Gastrocnemius medialis (tissue), 4 donors: Measurements from ENCODE around the gene SDK2. TPM values are rescaled to one million over a fixed set of nuclear protein-coding genes. Genes with fewer than 3 reads are reported as not detected.

Experiments used
- ATAC-seq, 2 donors: fragments of 150-250 bp; one replicate each; pipeline ENCODE4 v1.9.1; 2016
- DNase-seq, 2 donors: peaks; one replicate each; pipeline ENCODE4 v3.0.0-alpha.2; 2019
- H3K27ac ChIP-seq, 4 donors: fragments of 200-600 bp; sonication (generic); 1 replicate in 1 of 4; 2 replicates in 3 of 4; pipeline ENCODE4 v1.5.1; 2016 to 2018; ENCODE audit warnings: mild to moderate bottlenecking in 2 of 4, moderate library complexity in 1 of 4
- H3K27me3 ChIP-seq, 3 donors: fragments of 200-600 bp; sonication (generic) in 2 of 3; 1 replicate in 1 of 3; 2 replicates in 2 of 3; pipeline versions ENCODE4 v1.5.1 to v1.6.0; 2016 to 2019; ENCODE audit warnings: mild to moderate bottlenecking in 1 of 3, moderate library complexity in 1 of 3
- H3K36me3 ChIP-seq, 2 donors: fragments of 200-600 bp; sonication (generic) in 1 of 2; one replicate each; pipeline ENCODE4 v1.5.1; 2017 to 2018
- H3K4me1 ChIP-seq, 2 donors: fragments of 200-600 bp; sonication (generic) in 1 of 2; one replicate each; pipeline ENCODE4 v1.5.1; 2016 to 2017; ENCODE audit warnings: mild to moderate bottlenecking in 2 of 2
- H3K4me3 ChIP-seq, 4 donors: fragments of 200-600 bp; sonication (generic) in 3 of 4; 1 replicate in 1 of 4; 2 replicates in 3 of 4; pipeline ENCODE4 v1.5.1; 2016 to 2019; ENCODE audit warnings: mild to moderate bottlenecking in 2 of 4
- H3K9me3 ChIP-seq, 3 donors: fragments of 200-600 bp; sonication (generic) in 2 of 3; 1 replicate in 1 of 3; 2 replicates in 2 of 3; pipeline ENCODE4 v1.5.1; 2016 to 2019
- CTCF ChIP-seq, 5 experiments: fragments of 450-650 bp in 3 of 5; fragments of 200-600 bp in 2 of 5; sonication (generic) in 2 of 5; IDR thresholded peaks in 4 of 5; conservative IDR thresholded peaks in 1 of 5; 1 replicate in 4 of 5; 2 replicates in 1 of 5; pipeline ENCODE4 v1.5.1; 2016 to 2019; ENCODE audit warnings: antibody characterized with exemption in 5 of 5, mild to moderate bottlenecking in 3 of 5, moderate library complexity in 3 of 5
- POLR2A ChIP-seq, 2 donors: fragments of 450-650 bp; IDR thresholded peaks; one replicate each; pipeline ENCODE4 v1.6.1; 2017; ENCODE audit warnings: antibody characterized with exemption in 2 of 2, mild to moderate bottlenecking in 2 of 2, moderate library complexity in 2 of 2
- in situ Hi-C, 4 donors: fragments of 200-750 bp; cut with MboI; loops; one replicate each; pipeline versions ENCODE4 v1.15.0 to v1.8.0; 2017; ENCODE audit warnings: low sequenced_read_pairs in 4 of 4
- intact Hi-C: fragments of 100-400 bp; cut with DNase I; formaldehyde crosslinking; loops from one replicate; pipeline ENCODE4 v1.15.1; 2023; ENCODE audit warnings: low total_unique reads
- total RNA-seq, 4 donors: library from RNA; depleted of rRNA; stranded (reverse); fragments of >200 nt; gene quantifications; one replicate each; pipeline versions ENCODE4 v1.1.0 to v1.2.3, GENCODE V29; 2016

Gene SDK2
- total RNA-seq, 4 donors from 2014 or later: 0.02 to 0.31 (median 0.13) TPM

DNA sequence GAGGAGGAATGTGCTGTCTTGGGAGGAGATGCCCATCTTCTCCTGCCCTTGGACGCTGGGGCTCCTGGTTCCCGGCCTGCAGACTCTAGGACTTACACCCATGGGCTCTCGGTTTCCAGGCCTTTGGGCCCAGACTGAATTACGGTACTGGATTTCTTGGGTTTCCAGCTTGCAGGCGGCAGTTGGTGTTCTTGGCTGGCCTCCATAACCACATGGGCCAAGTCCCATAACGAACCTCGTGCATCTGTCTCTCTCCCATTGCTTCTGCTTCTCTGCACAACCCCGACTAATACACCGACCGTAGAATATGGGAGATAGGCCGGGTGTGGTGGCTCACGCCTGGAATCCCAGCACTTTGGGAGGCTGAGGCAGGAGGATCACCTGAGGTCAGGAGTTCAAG is 162.6 kb downstream of the SDK2 start:
- no peaks in the 10 kb centered on the region for H3K27me3 ChIP-seq
- H3K36me3 ChIP-seq: no peaks in the 10 kb centered on the region
- ATAC-seq (no peak), DNase-seq (no peak)
- H3K27ac ChIP-seq: no peak overlapping the region
- H3K9me3 ChIP-seq: no peaks in the 10 kb centered on the region
- no peaks in the 10 kb centered on the region for H3K4me1 ChIP-seq
- no peak overlapping the region for H3K4me3 ChIP-seq
- intact Hi-C loops (no loop called here), in situ Hi-C loops (no loop called here)
- TF ChIP-seq CTCF (IDR thresholded peaks at IDR 0.05 in 4 of 5, conservative IDR thresholded peaks at IDR 0.05 in 1 of 5): no peak
- TF ChIP-seq POLR2A (IDR thresholded peaks at IDR 0.05): no peak

DNA sequence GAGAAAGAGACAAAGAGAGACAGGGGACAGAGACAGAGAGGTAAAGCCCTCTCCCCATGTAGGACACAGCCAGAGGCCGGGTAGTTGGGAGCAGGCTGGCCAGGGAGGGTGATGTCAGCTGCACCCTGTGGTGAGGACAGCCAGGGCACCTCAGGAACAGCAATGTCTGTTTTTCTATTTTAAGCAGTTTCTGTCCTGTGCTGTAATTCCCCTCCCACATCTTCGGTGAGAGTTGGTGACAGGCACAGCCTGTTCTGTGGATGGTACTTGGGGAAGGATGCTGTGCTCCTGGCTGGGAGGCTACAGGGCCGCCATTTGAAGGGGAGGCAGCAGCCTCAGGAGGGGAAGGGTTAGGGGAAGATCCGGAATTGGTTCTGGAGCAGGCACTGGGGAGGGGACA is 163.5 kb downstream of the SDK2 start:
- ATAC-seq (no peak), DNase-seq (no peak)
- in situ Hi-C loops: no loop called here
- no peaks in the 10 kb centered on the region for H3K4me1 ChIP-seq
- no peak for TF ChIP-seq POLR2A (IDR thresholded peaks at IDR 0.05)
- TF ChIP-seq CTCF (IDR thresholded peaks at IDR 0.05 in 4 of 5, conservative IDR thresholded peaks at IDR 0.05 in 1 of 5): no peak
- intact Hi-C loops: no loop called here
- H3K9me3 ChIP-seq: no peaks in the 10 kb centered on the region
- H3K27me3 ChIP-seq: no peaks in the 10 kb centered on the region
- H3K27ac ChIP-seq: no peak overlapping the region
- no peak overlapping the region for H3K4me3 ChIP-seq
- no peaks in the 10 kb centered on the region for H3K36me3 ChIP-seq

- DNase-seq: no peak
- H3K4me3 ChIP-seq: no peak overlapping the region
- TF ChIP-seq CTCF (IDR thresholded peaks at IDR 0.05 in 4 of 5, conservative IDR thresholded peaks at IDR 0.05 in 1 of 5) (no peak), POLR2A (IDR thresholded peaks at IDR 0.05) (no peak)
- H3K27ac ChIP-seq: no peak overlapping the region
- no peaks in the 10 kb centered on the region for H3K9me3 ChIP-seq
- in situ Hi-C loops (no loop called here), intact Hi-C loops (no loop called here)
- no peak for ATAC-seq
- no peaks in the 10 kb centered on the region for H3K36me3 ChIP-seq
- no peaks in the 10 kb centered on the region for H3K4me1 ChIP-seq
- no peaks in the 10 kb centered on the region for H3K27me3 ChIP-seq
Measured at GRCh38 chr17:73478768-73479424, 165.3 kb downstream of the SDK2 start.

DNA sequence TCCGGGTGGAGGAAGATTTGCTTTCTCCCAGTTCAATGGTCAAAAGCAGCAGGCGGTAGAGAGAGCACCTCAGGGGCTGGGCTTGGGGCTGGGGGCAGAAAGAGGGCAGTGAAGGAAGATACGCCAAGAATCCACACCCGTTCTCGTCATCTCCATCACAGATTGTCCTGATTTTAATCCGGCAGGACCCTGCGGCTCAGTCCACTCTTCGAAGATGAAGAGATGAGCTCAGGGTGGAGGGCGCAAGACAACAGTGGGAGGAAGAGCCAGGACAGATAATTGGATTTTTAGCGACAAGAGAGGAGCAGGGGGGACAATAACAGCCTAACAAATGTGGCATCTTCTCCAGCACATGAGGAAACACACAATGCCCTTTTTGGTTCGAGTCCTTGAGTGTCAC is 165.9 kb downstream of the SDK2 start:
- intact Hi-C loops (no loop called here), in situ Hi-C loops (no loop called here)
- H3K36me3 ChIP-seq: no peaks in the 10 kb centered on the region
- H3K27me3 ChIP-seq: no peaks in the 10 kb centered on the region
- no peaks in the 10 kb centered on the region for H3K4me1 ChIP-seq
- H3K9me3 ChIP-seq: no peaks in the 10 kb centered on the region
- no peak for TF ChIP-seq CTCF (IDR thresholded peaks at IDR 0.05 in 4 of 5, conservative IDR thresholded peaks at IDR 0.05 in 1 of 5)
- no peak for TF ChIP-seq POLR2A (IDR thresholded peaks at IDR 0.05)
- ATAC-seq: no peak
- H3K27ac ChIP-seq: no peak overlapping the region
- DNase-seq: no peak
- no peak overlapping the region for H3K4me3 ChIP-seq

GRCh38 chr17:73476890-73477350 is 167.3 kb downstream of the SDK2 start:
- H3K4me3 ChIP-seq: no peak overlapping the region
- H3K9me3 ChIP-seq: no peaks in the 10 kb centered on the region
- DNase-seq: no peak
- in situ Hi-C loops: no loop called here
- no peak for ATAC-seq
- no peaks in the 10 kb centered on the region for H3K4me1 ChIP-seq
- H3K27ac ChIP-seq: no peak overlapping the region
- H3K36me3 ChIP-seq: no peaks in the 10 kb centered on the region
- intact Hi-C loops: no loop called here
- no peak for TF ChIP-seq POLR2A (IDR thresholded peaks at IDR 0.05)
- TF ChIP-seq CTCF (IDR thresholded peaks at IDR 0.05 in 4 of 5, conservative IDR thresholded peaks at IDR 0.05 in 1 of 5): no peak
- H3K27me3 ChIP-seq: no peaks in the 10 kb centered on the region
